Skeletal muscle tissue (tissue), 4 donors: ENCODE data around the gene U2AF1L4. TPM values are rescaled to one million over a fixed set of nuclear protein-coding genes. Genes with fewer than 3 reads are reported as not detected.

Experiments used
- H3K27ac ChIP-seq: one replicate; pipeline ENCODE4 v1.7.0; 2013; ENCODE audit warnings: mild to moderate bottlenecking, low read depth, low read length, inconsistent platforms
- H3K27me3 ChIP-seq, 3 donors: one replicate each; pipeline ENCODE4 v1.7.0; 2013; ENCODE audit warnings: low read length in 3 of 3; ENCODE audit not compliant: control insufficient read depth in 3 of 3, insufficient read depth in 3 of 3
- H3K36me3 ChIP-seq, 3 donors: one replicate each; pipeline ENCODE4 v1.7.0; 2013; ENCODE audit warnings: low read length in 3 of 3; ENCODE audit not compliant: control insufficient read depth in 3 of 3, insufficient read depth in 3 of 3
- H3K4me1 ChIP-seq, 3 donors: one replicate each; pipeline ENCODE4 v1.7.0; 2013; ENCODE audit warnings: low read length in 3 of 3, mild to moderate bottlenecking in 3 of 3; ENCODE audit not compliant: control insufficient read depth in 3 of 3, insufficient read depth in 3 of 3
- H3K4me3 ChIP-seq, 3 donors: one replicate each; pipeline ENCODE4 v1.7.0; 2013; ENCODE audit warnings: low read length in 3 of 3
- H3K9ac ChIP-seq, 3 donors: one replicate each; pipeline ENCODE4 v1.7.0; 2013; ENCODE audit warnings: low read length in 3 of 3, mild to moderate bottlenecking in 3 of 3, moderate library complexity in 2 of 3, low read depth in 1 of 3
- H3K9me3 ChIP-seq, 3 donors: one replicate each; pipeline ENCODE4 v1.7.0; 2013; ENCODE audit warnings: low read length in 3 of 3; ENCODE audit not compliant: control insufficient read depth in 3 of 3
- total RNA-seq: library from RNA; depleted of rRNA; stranded (reverse); fragments of >200 nt; gene quantifications from one replicate; pipeline ENCODE4 v1.2.3, GENCODE V29; 2014
- donor health status: Osteomylitis.

U2AF1L4 gene
- total RNA-seq, 1 donor from 2014 or later: 3.7 TPM

- Histone ChIP-seq H3K9ac (peak within 1 kb of the TSS; percentile 93 to 100 (median 95)), H3K27me3 (no peaks in the 10 kb centered on the region), H3K4me3 (peak within 1 kb of the TSS; percentile 98 to 100 (median 100)), H3K4me1 (peaks cover 32 to 49% (median 35%) of the 10 kb centered on the region in 3 donors), H3K27ac (peak within 1 kb of the TSS; percentile 99), H3K36me3 (peaks cover 17 to 20% (median 17%) of the 10 kb centered on the region in 3 donors), H3K9me3 (no peaks in the 10 kb centered on the region)
Measured at GRCh38 chr19:35757749-35758608, 12.8 kb upstream of the U2AF1L4 start, which contains the start of gene PROSER3. PROSER3 (plus strand) TSS chr19:35758176; CDS start chr19:35758216, 40 bp downstream.

- Histone ChIP-seq H3K4me1 (peaks cover 32 to 49% (median 35%) of the 10 kb centered on the region in 3 donors), H3K4me3 (peak overlapping the region; percentile 86 to 100 (median 98)), H3K9ac (peak overlapping the region; percentile 89 to 100 (median 95)), H3K27ac (peak overlapping the region; percentile 99), H3K27me3 (no peaks in the 10 kb centered on the region), H3K9me3 (no peaks in the 10 kb centered on the region), H3K36me3 (peaks cover 21 to 26% (median 23%) of the 10 kb centered on the region in 3 donors)
Measured at GRCh38 chr19:35757231-35757748, 12.1 kb upstream of the U2AF1L4 start.

DNA sequence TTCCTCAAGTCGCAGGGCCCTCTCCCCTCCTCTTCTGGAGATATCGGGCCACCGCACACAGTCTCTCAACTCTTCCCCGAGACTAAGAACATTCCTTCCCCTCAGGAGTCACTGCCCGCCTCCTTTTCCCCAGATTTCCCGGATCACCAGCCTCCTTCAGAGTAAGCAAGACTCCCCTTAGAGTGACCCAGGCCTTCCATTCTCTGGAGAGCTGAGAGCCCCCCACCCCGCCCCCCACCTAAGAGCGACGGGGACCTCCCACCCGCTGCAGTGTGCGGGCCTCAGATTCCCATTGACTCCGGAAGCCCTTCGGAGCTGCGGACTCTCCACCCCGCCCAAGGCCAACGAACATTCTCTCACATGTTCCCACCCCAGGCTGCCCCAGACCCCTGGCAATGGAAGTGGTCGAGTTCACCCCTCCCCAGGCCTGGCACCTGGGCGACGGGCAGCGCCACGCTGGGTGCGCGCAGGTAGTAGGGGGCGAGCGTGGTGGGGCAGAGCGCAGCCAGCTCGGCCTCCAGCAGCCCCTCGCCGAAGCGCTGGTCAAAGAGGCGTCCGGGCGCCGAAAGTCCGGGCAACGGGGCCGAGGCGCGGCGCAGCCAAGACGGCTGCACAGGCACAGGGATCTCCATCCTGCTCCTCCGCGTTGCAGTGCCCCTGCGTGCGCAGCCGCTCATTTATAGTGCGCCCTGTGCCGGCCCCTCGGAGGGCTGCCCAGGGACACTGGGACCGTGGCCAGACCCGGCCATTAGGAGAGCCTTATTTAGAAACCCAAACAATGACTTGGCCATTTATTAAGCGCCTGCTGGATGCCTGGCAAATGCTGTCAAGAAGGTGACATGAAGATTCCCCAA, 11.4 kb upstream of the U2AF1L4 start, which contains the start of gene HSPB6:
TSS of gene HSPB6 (minus strand) at position 653 of the 854 bp plus-strand sequence. CDS start at position 632, 21 bp downstream.
- H3K4me1 ChIP-seq: peaks cover 32 to 49% (median 39%) of the 10 kb centered on the region in 3 donors
- peaks cover 16 to 26% (median 23%) of the 10 kb centered on the region in 3 donors for H3K36me3 ChIP-seq
- H3K27ac ChIP-seq: peak within 1 kb of the TSS; percentile 99
- H3K9ac ChIP-seq: peak within 1 kb of the TSS; percentile 95 to 100 (median 95)
- no peaks in the 10 kb centered on the region for H3K27me3 ChIP-seq
- peak within 1 kb of the TSS; percentile 86 to 100 (median 98) for H3K4me3 ChIP-seq
- H3K9me3 ChIP-seq: no peaks in the 10 kb centered on the region

DNA sequence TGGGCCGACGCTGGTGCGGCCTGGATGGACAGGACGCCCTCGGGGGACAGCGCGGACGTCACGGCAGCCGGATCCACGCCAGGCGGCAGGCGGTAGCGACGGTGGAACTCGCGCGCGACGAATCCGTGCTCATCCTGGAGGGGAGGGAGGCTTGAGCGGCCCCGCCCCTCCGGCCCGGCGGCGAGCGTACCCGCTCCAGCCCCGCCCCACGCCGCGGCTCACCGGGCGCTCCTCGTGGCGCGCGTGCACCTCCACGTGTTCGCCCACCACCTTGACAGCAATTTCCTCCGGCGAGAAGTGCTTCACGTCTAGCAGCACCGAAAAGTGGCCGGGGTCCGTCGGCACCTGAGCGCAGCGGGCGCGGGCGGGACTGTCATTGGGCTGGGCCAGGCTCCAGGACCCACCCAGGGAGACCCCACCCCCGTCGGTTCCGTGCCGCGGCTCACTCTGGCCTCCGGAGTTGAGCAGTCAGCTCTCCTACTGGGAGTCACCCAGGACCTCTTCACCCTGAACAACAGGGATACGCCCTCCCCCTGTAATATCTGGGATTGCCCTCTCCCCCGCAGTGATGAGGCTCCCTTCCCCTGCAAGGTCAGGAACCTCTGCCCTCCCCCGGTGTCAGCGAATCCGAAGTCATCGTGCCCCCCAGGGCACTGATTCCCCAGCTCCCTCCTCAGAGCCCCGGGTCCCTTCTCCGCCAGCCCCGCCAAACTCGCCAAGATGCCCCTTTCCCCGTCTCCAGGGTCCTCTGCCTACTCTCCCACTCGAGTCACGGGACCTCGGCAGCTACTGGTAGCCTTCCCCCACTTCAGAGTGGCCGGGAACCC, 10.5 kb upstream of the U2AF1L4 start:
- no peaks in the 10 kb centered on the region for H3K9me3 ChIP-seq
- no peaks in the 10 kb centered on the region for H3K27me3 ChIP-seq
- H3K4me1 ChIP-seq: peaks cover 32 to 49% (median 39%) of the 10 kb centered on the region in 3 donors
- H3K4me3 ChIP-seq: peak overlapping the region; percentile 86 to 100 (median 98)
- peaks cover 16 to 24% (median 19%) of the 10 kb centered on the region in 3 donors for H3K36me3 ChIP-seq
- peak overlapping the region; percentile 95 to 100 (median 95) for H3K9ac ChIP-seq
- H3K27ac ChIP-seq: peak overlapping the region; percentile 99

- Histone ChIP-seq H3K4me1 (peaks cover 32 to 50% (median 39%) of the 10 kb centered on the region in 3 donors), H3K9me3 (no peaks in the 10 kb centered on the region), H3K36me3 (peaks cover 16 to 22% (median 19%) of the 10 kb centered on the region in 3 donors), H3K4me3 (peak overlapping the region; percentile 52 to 100 (median 86)), H3K27ac (peak overlapping the region; percentile 99), H3K9ac (peak overlapping the region; percentile 69 to 95 (median 81)), H3K27me3 (no peaks in the 10 kb centered on the region)
Measured at GRCh38 chr19:35755131-35755549, 9.9 kb upstream of the U2AF1L4 start.

- Histone ChIP-seq H3K9me3 (no peaks in the 10 kb centered on the region), H3K4me3 (peak overlapping the region; percentile 52 to 100 (median 86)), H3K9ac (peak overlapping the region; percentile 69 to 95 (median 81))
Measured at GRCh38 chr19:35754370-35755130, 9.3 kb upstream of the U2AF1L4 start.

GRCh38 chr19:35753634-35754369, 8.6 kb upstream of the U2AF1L4 start:
- H3K27ac ChIP-seq: peak overlapping the region; percentile 99
- peaks cover 16 to 22% (median 19%) of the 10 kb centered on the region in 3 donors for H3K36me3 ChIP-seq
- peaks cover 34 to 54% (median 43%) of the 10 kb centered on the region in 3 donors for H3K4me1 ChIP-seq
- H3K27me3 ChIP-seq: no peaks in the 10 kb centered on the region
- peak overlapping the region in 2 of 3 donors; percentile 21 to 81 for H3K9ac ChIP-seq
- no peaks in the 10 kb centered on the region for H3K9me3 ChIP-seq
- H3K4me3 ChIP-seq: peak overlapping the region in 2 of 3 donors; percentile 13 to 20

More at GRCh38 chr19:35754370-35755130, 9.3 kb upstream of the U2AF1L4 start:
- no peaks in the 10 kb centered on the region for H3K27me3 ChIP-seq
- peaks cover 16 to 22% (median 19%) of the 10 kb centered on the region in 3 donors for H3K36me3 ChIP-seq
- peak overlapping the region; percentile 99 for H3K27ac ChIP-seq
- H3K4me1 ChIP-seq: peaks cover 32 to 55% (median 43%) of the 10 kb centered on the region in 3 donors
